ENCODE data around the gene UMODL1.

DNA sequence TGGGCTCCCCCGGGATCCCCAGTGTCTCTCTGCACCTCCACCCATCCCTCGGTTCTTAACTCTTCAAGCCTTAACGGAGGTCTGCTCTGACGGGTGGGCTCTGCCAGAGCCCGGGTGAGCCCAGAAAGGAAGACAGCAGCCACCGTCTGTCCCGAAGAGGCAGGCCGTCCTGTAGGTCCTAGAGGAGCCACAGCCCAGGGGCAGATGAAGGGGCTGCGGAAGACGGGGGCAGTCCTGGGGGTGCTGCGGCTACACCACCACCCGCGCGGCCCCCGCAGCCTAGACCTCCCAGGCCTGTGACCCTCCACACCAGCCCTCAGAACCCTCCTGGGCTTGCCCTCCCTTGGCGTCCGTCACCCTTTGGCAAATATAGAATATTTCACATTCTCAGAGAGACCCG, 71.0 kb downstream of the UMODL1 start:
- no peak for TF ChIP-seq TOX (CRISPR knock-in tag; IDR thresholded peaks at IDR 0.05; ENCODE audit: borderline replicate concordance)
- no peak for TF ChIP-seq ESRRG (CRISPR knock-in tag; IDR thresholded peaks at IDR 0.05)
